ENCODE results near the gene MAPKBP1. TPM values are rescaled to one million over a fixed set of nuclear protein-coding genes. Genes with fewer than 3 reads are reported as not detected.

MAPKBP1 gene
- polyA plus RNA-seq, 1 donor from 2014 or later, result 30.3 TPM

DNA sequence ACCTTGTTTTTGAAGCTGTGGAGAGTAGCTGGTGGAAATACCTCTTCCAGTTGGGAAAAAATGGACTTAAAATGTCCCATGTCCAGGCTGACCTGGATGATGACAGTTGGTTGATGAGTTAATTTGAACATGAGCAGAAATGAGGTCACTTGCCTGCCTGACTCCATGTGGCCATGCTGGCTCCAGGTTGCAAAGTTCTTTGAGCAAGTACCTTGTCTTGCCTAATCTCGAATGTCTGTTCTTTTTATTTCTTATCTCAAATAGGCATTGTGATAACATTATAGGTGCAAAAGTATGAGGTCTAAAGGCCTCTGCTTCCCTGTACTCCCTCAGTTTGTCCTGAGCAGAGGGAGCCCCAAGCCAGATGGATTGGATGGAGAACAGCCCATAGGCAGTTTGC lies 9.0 kb downstream of the MAPKBP1 start:
- no peaks in the 10 kb centered on the region for H3K9me2 ChIP-seq (ENCODE audit: insufficient read depth, low read length)
- no peaks in the 10 kb centered on the region for H3K27me3 ChIP-seq (ENCODE audit: insufficient read depth, low read depth, low read length)
- no peaks in the 10 kb centered on the region for H3K9me3 ChIP-seq (ENCODE audit: low read length)
- no peak for TF ChIP-seq TAF1 (IDR thresholded peaks at IDR 0.05; ENCODE audit: low read depth)
- TF ChIP-seq, protein P1, sequence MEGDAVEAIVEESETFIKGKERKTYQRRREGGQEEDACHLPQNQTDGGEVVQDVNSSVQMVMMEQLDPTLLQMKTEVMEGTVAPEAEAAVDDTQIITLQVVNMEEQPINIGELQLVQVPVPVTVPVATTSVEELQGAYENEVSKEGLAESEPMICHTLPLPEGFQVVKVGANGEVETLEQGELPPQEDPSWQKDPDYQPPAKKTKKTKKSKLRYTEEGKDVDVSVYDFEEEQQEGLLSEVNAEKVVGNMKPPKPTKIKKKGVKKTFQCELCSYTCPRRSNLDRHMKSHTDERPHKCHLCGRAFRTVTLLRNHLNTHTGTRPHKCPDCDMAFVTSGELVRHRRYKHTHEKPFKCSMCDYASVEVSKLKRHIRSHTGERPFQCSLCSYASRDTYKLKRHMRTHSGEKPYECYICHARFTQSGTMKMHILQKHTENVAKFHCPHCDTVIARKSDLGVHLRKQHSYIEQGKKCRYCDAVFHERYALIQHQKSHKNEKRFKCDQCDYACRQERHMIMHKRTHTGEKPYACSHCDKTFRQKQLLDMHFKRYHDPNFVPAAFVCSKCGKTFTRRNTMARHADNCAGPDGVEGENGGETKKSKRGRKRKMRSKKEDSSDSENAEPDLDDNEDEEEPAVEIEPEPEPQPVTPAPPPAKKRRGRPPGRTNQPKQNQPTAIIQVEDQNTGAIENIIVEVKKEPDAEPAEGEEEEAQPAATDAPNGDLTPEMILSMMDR (IDR thresholded peaks at IDR 0.05; ENCODE audit: poor library complexity, severe bottlenecking), result no peak
- no peak for TF ChIP-seq EP300 (conservative IDR thresholded peaks at IDR 0.05; ENCODE audit: poor library complexity, severe bottlenecking)
- TF ChIP-seq MXI1 (conservative IDR thresholded peaks at IDR 0.05; ENCODE audit: poor library complexity, severe bottlenecking), result no peak
- TF ChIP-seq, protein P2, sequence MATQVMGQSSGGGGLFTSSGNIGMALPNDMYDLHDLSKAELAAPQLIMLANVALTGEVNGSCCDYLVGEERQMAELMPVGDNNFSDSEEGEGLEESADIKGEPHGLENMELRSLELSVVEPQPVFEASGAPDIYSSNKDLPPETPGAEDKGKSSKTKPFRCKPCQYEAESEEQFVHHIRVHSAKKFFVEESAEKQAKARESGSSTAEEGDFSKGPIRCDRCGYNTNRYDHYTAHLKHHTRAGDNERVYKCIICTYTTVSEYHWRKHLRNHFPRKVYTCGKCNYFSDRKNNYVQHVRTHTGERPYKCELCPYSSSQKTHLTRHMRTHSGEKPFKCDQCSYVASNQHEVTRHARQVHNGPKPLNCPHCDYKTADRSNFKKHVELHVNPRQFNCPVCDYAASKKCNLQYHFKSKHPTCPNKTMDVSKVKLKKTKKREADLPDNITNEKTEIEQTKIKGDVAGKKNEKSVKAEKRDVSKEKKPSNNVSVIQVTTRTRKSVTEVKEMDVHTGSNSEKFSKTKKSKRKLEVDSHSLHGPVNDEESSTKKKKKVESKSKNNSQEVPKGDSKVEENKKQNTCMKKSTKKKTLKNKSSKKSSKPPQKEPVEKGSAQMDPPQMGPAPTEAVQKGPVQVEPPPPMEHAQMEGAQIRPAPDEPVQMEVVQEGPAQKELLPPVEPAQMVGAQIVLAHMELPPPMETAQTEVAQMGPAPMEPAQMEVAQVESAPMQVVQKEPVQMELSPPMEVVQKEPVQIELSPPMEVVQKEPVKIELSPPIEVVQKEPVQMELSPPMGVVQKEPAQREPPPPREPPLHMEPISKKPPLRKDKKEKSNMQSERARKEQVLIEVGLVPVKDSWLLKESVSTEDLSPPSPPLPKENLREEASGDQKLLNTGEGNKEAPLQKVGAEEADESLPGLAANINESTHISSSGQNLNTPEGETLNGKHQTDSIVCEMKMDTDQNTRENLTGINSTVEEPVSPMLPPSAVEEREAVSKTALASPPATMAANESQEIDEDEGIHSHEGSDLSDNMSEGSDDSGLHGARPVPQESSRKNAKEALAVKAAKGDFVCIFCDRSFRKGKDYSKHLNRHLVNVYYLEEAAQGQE (IDR thresholded peaks at IDR 0.05; ENCODE audit: borderline replicate concordance), result no peak
- no peak for TF ChIP-seq SMC3 (conservative IDR thresholded peaks at IDR 0.05; ENCODE audit: poor library complexity)
- TF ChIP-seq RAD21 (conservative IDR thresholded peaks at IDR 0.05), result no peak
- TF ChIP-seq EZH2 (IDR thresholded peaks at IDR 0.05; ENCODE audit: borderline replicate concordance, insufficient read depth, low read length, poor library complexity, severe bottlenecking), result no peak
- no peak for TF ChIP-seq POLR2AphosphoS5 (IDR thresholded peaks at IDR 0.05)
- H3K27ac ChIP-seq (ENCODE audit: low read length), result no peak overlapping the region
- peaks cover 20% of the 10 kb centered on the region for H3K79me2 ChIP-seq (replicated peaks; ENCODE audit: insufficient read depth, low read length)
- no peak overlapping the region for H2AFZ ChIP-seq (ENCODE audit: low read depth, low read length)
- H3F3A ChIP-seq (ENCODE audit: insufficient read depth, low read length, poor library complexity, severe bottlenecking), result no peaks in the 10 kb centered on the region
- H4K20me1 ChIP-seq (ENCODE audit: insufficient read depth), result no peaks in the 10 kb centered on the region
- H3K36me3 ChIP-seq (ENCODE audit: insufficient read depth, low read length), result no peaks in the 10 kb centered on the region
- no peak overlapping the region for H3K9ac ChIP-seq (ENCODE audit: low read length)
- no peak overlapping the region for H3K4me3 ChIP-seq (ENCODE audit: low read length)
- no peak overlapping the region for H3K4me2 ChIP-seq (ENCODE audit: low read length)

DNA sequence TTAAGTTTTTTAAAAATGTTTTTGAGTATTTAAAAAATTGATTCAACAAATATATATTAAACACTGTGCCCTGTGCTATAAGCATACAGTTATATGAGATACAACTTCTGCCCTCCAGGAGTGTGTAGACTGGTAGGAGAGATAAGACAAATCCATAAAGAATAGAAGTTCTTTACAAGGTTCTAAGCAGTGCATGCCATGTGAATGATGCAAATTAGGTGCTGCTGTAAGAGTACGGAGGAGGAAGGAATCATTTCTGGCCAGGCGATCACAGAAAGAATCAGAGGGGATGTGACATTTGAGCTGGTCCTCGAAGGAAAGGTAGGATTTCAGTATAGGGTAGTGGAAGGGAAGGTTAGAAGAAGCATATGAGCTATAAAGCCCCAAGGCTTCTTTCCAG lies 14.0 kb downstream of the MAPKBP1 start:
- H3K27ac ChIP-seq (ENCODE audit: low read length), result no peak overlapping the region
- H4K20me1 ChIP-seq (ENCODE audit: insufficient read depth), result no peaks in the 10 kb centered on the region
- H3K9me3 ChIP-seq (ENCODE audit: low read length), result no peaks in the 10 kb centered on the region
- H3K27me3 ChIP-seq (ENCODE audit: insufficient read depth, low read depth, low read length), result no peaks in the 10 kb centered on the region
- no peak overlapping the region for H3K4me2 ChIP-seq (ENCODE audit: low read length)
- no peak for TF ChIP-seq EP300 (conservative IDR thresholded peaks at IDR 0.05; ENCODE audit: poor library complexity, severe bottlenecking)
- no peak for TF ChIP-seq EZH2 (IDR thresholded peaks at IDR 0.05; ENCODE audit: borderline replicate concordance, insufficient read depth, low read length, poor library complexity, severe bottlenecking)
- no peak for TF ChIP-seq POLR2AphosphoS5 (IDR thresholded peaks at IDR 0.05)
- no peak for TF ChIP-seq MXI1 (conservative IDR thresholded peaks at IDR 0.05; ENCODE audit: poor library complexity, severe bottlenecking)
- TF ChIP-seq, protein P1 (IDR thresholded peaks at IDR 0.05; ENCODE audit: poor library complexity, severe bottlenecking), result no peak
- no peak for TF ChIP-seq RAD21 (conservative IDR thresholded peaks at IDR 0.05)
- no peak for TF ChIP-seq SMC3 (conservative IDR thresholded peaks at IDR 0.05; ENCODE audit: poor library complexity)
- no peak for TF ChIP-seq TAF1 (IDR thresholded peaks at IDR 0.05; ENCODE audit: low read depth)
- TF ChIP-seq, protein P2 (IDR thresholded peaks at IDR 0.05; ENCODE audit: borderline replicate concordance), result no peak
- H3K9ac ChIP-seq (ENCODE audit: low read length), result no peak overlapping the region
- H2AFZ ChIP-seq (ENCODE audit: low read depth, low read length), result no peak overlapping the region
- no peaks in the 10 kb centered on the region for H3K9me2 ChIP-seq (ENCODE audit: insufficient read depth, low read length)
- H3K36me3 ChIP-seq (ENCODE audit: insufficient read depth, low read length), result no peaks in the 10 kb centered on the region
- H3K4me3 ChIP-seq (ENCODE audit: low read length), result no peak overlapping the region
- H3K79me2 ChIP-seq (replicated peaks; ENCODE audit: insufficient read depth, low read length), result peaks cover 9% of the 10 kb centered on the region
- H3F3A ChIP-seq (ENCODE audit: insufficient read depth, low read length, poor library complexity, severe bottlenecking), result no peaks in the 10 kb centered on the region

Data from neural cell (in vitro differentiated cells).